ENCODE measurements around the gene LMTK3.

LMTK3 gene

DNA sequence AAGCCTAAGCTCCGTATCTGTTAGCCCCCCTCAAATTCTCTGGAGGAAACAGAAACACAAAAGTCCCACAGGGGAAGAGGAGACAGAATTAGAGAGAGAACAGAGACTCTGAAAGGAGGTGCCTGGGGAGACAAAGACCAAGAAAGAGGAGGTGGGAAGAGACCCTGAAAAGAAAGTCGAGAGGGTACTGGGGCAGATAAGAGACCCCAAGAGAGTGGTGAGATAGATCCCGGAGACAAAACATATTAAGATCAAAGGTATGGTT lies 66.8 kb downstream of the LMTK3 start:
- DNase-seq (ENCODE audit: low spot score): no peak

DNA sequence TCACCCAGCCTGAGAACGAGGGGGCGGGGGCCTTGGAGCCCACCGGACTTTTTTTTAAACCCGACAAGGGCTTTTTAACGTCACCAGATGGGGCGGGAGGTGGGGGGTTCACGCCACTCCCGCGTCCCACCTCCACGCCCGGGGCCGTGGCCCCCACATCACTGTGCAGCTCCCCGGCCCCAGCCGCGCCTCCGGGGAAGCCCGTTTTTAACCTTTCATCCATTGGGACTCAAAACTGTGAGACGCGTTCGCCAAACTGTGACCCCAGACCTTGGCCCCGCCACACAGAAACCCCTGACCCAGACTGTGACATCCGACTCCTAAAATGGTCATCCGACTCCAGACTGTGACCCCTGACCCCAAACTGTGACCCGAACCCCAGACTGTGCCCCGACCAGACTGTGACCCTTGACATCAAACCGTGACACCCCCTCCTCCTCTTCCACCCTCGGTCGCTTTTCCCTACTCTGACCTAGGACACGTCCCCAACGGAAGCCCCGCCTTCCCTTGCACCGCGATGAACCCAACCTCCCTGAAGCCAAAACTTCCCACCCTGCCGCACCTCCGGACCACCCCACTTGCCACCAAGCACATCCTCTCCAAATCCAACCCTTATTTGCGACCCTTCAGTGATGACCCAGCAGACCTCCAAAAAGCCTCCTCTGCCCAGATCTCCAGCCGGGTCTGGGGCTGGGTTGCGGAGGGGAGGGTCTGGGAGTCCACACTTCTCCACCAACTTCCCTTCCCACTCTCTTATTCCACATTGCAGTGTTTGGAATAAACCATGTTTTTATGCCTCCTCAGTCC lies 67.3 kb downstream of the LMTK3 start:
- no peak for DNase-seq (ENCODE audit: low spot score)

DNA sequence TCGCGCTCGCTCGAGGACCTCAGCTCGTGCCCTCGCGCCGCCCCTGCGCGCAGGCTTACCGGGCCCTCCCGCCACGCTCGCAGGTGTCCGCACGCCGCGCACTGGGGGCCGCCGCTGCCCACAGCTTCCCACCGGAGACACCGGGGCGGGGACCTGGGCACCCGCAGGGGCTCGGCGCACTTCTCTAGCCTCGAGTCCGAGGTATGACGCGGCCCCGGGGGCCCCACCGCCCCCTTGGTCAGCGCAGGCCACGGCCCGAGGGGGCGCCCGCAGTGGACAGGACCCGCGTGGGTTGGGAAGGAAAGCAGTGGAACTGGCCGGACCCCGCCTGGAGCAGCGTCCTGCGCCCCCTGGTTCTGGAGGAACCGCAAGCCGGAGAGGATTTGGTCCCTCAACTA lies 67.9 kb downstream of the LMTK3 start:
- DNase-seq (ENCODE audit: low spot score): no peak

DNA sequence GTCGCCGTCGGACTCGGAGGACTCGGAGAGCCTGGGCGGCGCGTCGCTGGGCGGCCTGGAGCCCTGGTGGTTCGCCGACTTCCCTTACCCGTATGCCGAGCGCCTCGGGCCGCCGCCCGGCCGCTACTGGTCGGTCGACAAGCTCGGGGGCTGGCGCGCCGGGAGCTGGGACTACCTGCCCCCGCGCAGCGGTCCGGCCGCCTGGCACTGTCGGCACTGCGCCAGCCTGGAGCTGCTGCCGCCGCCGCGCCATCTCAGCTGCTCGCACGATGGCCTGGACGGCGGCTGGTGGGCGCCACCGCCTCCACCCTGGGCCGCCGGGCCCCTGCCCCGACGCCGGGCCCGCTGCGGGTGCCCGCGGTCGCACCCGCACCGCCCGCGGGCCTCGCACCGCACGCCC lies 68.4 kb downstream of the LMTK3 start:
- no peak for DNase-seq (ENCODE audit: low spot score)

DNA sequence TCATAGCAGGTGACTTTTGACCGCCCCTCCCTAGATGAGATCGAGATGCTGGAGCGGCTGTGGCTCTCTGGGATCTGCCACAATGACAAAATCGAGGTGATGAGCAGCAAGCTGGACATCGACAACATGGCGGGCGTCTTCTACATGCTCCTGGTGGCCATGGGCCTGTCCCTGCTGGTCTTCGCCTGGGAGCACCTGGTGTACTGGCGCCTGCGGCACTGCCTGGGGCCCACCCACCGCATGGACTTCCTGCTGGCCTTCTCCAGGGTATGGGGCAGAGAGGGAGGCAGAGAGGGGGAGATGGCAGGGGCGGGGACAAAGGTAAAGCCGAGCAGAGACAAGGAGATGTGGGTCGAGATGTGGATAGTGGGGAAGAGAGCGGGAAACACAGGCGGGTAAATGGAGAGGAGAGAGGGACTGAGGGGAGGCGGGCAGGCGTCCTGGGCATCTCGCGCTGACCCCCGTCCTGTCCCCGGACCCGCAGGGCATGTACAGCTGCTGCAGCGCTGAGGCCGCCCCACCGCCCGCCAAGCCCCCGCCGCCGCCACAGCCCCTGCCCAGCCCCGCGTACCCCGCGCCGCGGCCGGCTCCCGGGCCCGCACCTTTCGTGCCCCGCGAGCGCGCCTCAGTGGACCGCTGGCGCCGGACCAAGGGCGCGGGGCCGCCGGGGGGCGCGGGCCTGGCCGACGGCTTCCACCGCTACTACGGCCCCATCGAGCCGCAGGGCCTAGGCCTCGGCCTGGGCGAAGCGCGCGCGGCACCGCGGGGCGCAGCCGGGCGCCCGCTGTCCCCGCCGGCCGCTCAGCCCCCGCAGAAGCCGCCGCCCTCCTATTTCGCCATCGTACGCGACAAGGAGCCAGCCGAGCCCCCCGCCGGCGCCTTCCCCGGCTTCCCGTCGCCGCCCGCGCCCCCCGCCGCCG lies 69.3 kb downstream of the LMTK3 start:
- DNase-seq (ENCODE audit: low spot score): no peak

DNA sequence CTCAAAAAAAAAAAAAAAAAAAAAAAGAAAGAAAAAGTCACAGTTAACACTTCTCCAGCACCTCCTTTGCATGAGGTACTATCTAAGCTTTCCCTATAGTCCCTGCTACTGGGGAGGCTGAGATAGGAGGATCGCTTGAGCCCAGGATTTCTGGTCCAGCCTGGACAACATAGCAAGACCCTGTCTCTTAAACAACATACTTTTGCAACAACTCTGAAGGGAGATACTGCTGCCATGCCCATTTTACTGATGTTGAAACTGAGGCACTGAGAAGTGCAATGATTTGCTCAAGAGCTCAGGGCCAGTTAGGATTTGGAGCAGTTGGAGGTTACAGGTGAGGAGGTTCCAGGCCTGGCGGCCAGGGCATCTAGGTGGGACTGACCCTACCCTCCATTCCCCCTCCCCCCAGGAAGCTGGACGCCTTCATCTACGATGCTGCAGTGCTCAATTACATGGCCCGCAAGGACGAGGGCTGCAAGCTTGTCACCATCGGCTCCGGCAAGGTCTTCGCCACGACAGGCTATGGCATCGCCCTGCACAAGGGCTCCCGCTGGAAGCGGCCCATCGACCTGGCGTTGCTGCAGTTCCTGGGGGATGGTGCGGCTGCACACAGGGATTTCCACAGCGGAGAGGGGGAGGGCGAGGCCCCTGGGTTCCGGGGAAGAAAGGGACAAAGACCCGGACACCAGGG lies 70.1 kb downstream of the LMTK3 start:
- DNase-seq (ENCODE audit: low spot score): no peak

DNA sequence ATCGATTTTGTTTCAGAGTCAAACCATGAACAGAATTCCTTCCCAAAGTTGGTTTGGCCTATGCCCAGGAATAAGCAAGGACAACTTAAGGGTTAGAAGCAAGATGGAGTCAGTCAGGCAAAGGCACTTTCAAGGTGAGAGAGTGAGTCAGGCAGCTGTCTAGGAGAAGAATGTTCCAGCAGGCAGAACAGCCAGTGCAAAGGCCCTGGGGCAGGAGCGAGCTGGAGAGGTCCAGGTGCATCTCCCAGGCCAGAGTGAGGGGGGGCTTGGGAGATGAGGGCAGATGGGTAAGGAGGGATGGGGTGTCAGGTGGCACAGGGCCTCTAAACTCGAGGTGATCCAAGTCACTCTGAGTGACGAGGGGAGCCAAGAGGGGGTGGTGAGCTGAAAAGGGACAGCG lies 75.0 kb downstream of the LMTK3 start:
- DNase-seq (ENCODE audit: low spot score): no peak
